BJ (cell line): ENCODE results near the gene KCNK3. TPM values are rescaled to one million over a fixed set of nuclear protein-coding genes. Genes with fewer than 3 reads are reported as not detected.
"Not testable (repeated sequence)": the region's sequence is repeated elsewhere in the genome, so short reads cannot be mapped to it uniquely, and the experiment has no call there.

Experiments
- CTCF ChIA-PET: fragments of 350-600 bp; formaldehyde crosslinking; extraction: SDS; loops from one replicate; lab custom pipeline; 2021; ENCODE audit warnings: antibody characterized with exemption, inconsistent platforms; lab: Yijun Ruan, JAX
- POLR2A ChIA-PET: fragments of 300-600 bp; sonication (Branson Sonifier 250); formaldehyde crosslinking; extraction: SDS; loops from one replicate; lab custom pipeline; 2021; ENCODE audit warnings: antibody characterized with exemption; lab: Charles Lee
- DNase-seq: peaks from one replicate; pipeline ENCODE4 v3.0.0-alpha.2; 2011; ENCODE audit warnings: low read depth
- H3K27me3 ChIP-seq: 2 replicates; pipeline ENCODE4 v1.6.0; 2011; ENCODE audit warnings: low read length; ENCODE audit not compliant: control insufficient read depth, insufficient read depth
- H3K36me3 ChIP-seq: 2 replicates; pipeline ENCODE4 v1.5.1; 2011; ENCODE audit warnings: low read length; ENCODE audit not compliant: control insufficient read depth, insufficient read depth
- H3K4me3 ChIP-seq: 2 replicates; pipeline ENCODE4 v1.5.1; 2011; ENCODE audit warnings: low read depth, mild to moderate bottlenecking, control low read depth, low read length
- CTCF ChIP-seq: IDR thresholded peaks from 2 replicates; pipeline ENCODE4 v1.5.1; 2011; ENCODE audit warnings: low read depth, mild to moderate bottlenecking, control low read depth, inconsistent platforms, low read length, moderate library complexity; ENCODE audit not compliant: insufficient read depth
- polyA plus RNA-seq: library from polyadenylated mRNA; depleted of rRNA; stranded (reverse); fragments of >200 nt; gene quantifications from 2 replicates; pipeline ENCODE4 v1.2.3, GENCODE V29; 2011

The KCNK3 gene
- polyA plus RNA-seq, 1 experiment: 0.22 TPM

GRCh38 chr2:26651470-26651771 is 41.1 kb upstream of the KCNK3 start:
- Histone ChIP-seq H3K27me3 (peaks cover 25% of the 10 kb centered on the region), H3K4me3 (no peak overlapping the region), H3K36me3 (no peaks in the 10 kb centered on the region)
- ChIA-PET POLR2A (interaction anchor here (0.6 kb wide), 1 partner anchor 103 kb away, joined by 6 read pairs; no protein-coding TSS in a partner anchor), CTCF (interaction anchor here (1.4 to 2.1 kb wide), 2 partner anchors 46 to 95 kb away, joined by 4 to 11 read pairs; no protein-coding TSS in a partner anchor)
- TF ChIP-seq CTCF: no peak
- no peak for DNase-seq

- Histone ChIP-seq H3K27me3 (peaks cover 25% of the 10 kb centered on the region), H3K36me3 (no peaks in the 10 kb centered on the region), H3K4me3 (no peak overlapping the region)
- ChIA-PET POLR2A (no interaction called here), CTCF (interaction anchor here (1.4 to 2.1 kb wide), 2 partner anchors 46 to 94 kb away, joined by 4 to 11 read pairs; no protein-coding TSS in a partner anchor)
- no peak for TF ChIP-seq CTCF
- DNase-seq: no peak
These were observed 40.7 kb upstream of the KCNK3 start for GRCh38 chr2:26651799-26652198.

GRCh38 chr2:26652361-26653041 is 40.0 kb upstream of the KCNK3 start:
- no peak overlapping the region for H3K4me3 ChIP-seq
- ChIA-PET CTCF (interaction anchor here (1.4 to 2.1 kb wide), 2 partner anchors 47 to 93 kb away, joined by 4 to 11 read pairs; no protein-coding TSS in a partner anchor), POLR2A (no interaction called here)
- no peak for TF ChIP-seq CTCF
- peak; percentile 66 for DNase-seq
- H3K27me3 ChIP-seq: peaks cover 23% of the 10 kb centered on the region
- H3K36me3 ChIP-seq: no peaks in the 10 kb centered on the region

GRCh38 chr2:26653207-26654060 is 39.1 kb upstream of the KCNK3 start:
- TF ChIP-seq CTCF: no peak
- Histone ChIP-seq H3K4me3 (no peak overlapping the region), H3K27me3 (peaks cover 16% of the 10 kb centered on the region), H3K36me3 (no peaks in the 10 kb centered on the region)
- DNase-seq: no peak
- ChIA-PET POLR2A (no interaction called here), CTCF (no interaction called here)

GRCh38 chr2:26654061-26654340 is 38.5 kb upstream of the KCNK3 start:
- CTCF ChIA-PET: interaction anchor here (0.6 to 0.7 kb wide), 2 partner anchors 49 to 448 kb away, joined by 3 to 4 read pairs; no protein-coding TSS in a partner anchor
- Histone ChIP-seq H3K4me3 (no peak overlapping the region), H3K36me3 (no peaks in the 10 kb centered on the region), H3K27me3 (peaks cover 16% of the 10 kb centered on the region)
- no peak for DNase-seq
- POLR2A ChIA-PET: no interaction called here
- TF ChIP-seq CTCF: no peak

- POLR2A ChIA-PET, DNase-seq, CTCF ChIA-PET, H3K36me3 ChIP-seq, H3K4me3 ChIP-seq: not testable (repeated sequence)
- peaks cover 11% of the 10 kb centered on the region for H3K27me3 ChIP-seq
These were observed 37.4 kb upstream of the KCNK3 start for GRCh38 chr2:26655120-26655519.
